ENCODE results near the gene ABHD6.

The ABHD6 gene

GRCh38 chr3:58243976-58244585 lies 6.5 kb downstream of the ABHD6 start:
- H3K4me1 Mint-ChIP-seq (ENCODE audit: low read depth) = peaks cover 6% of the 10 kb centered on the region
- H3K9me3 Mint-ChIP-seq = no peaks in the 10 kb centered on the region
- no peak overlapping the region for H3K27ac Mint-ChIP-seq
- H3K4me3 Mint-ChIP-seq = no peak overlapping the region
- H3K27me3 Mint-ChIP-seq = no peaks in the 10 kb centered on the region
- no peak for DNase-seq
- H3K36me3 Mint-ChIP-seq (ENCODE audit: low read depth) = no peaks in the 10 kb centered on the region

GRCh38 chr3:58246148-58247047 lies 8.8 kb downstream of the ABHD6 start:
- no peak for DNase-seq
- Mint-ChIP-seq H3K36me3 (ENCODE audit: low read depth) (no peaks in the 10 kb centered on the region), H3K27ac (no peak overlapping the region), H3K4me3 (no peak overlapping the region), H3K9me3 (no peaks in the 10 kb centered on the region), H3K27me3 (no peaks in the 10 kb centered on the region), H3K4me1 (ENCODE audit: low read depth) (peaks cover 2% of the 10 kb centered on the region)

- H3K27me3 Mint-ChIP-seq = no peaks in the 10 kb centered on the region
- DNase-seq = no peak
- H3K9me3 Mint-ChIP-seq = no peaks in the 10 kb centered on the region
- H3K4me1 Mint-ChIP-seq (ENCODE audit: low read depth) = peaks cover 5% of the 10 kb centered on the region
- peaks cover 6% of the 10 kb centered on the region for H3K36me3 Mint-ChIP-seq (ENCODE audit: low read depth)
- H3K4me3 Mint-ChIP-seq = no peak overlapping the region
- H3K27ac Mint-ChIP-seq = no peak overlapping the region
Observed at GRCh38 chr3:58249358-58250092, 11.9 kb downstream of the ABHD6 start.

DNA sequence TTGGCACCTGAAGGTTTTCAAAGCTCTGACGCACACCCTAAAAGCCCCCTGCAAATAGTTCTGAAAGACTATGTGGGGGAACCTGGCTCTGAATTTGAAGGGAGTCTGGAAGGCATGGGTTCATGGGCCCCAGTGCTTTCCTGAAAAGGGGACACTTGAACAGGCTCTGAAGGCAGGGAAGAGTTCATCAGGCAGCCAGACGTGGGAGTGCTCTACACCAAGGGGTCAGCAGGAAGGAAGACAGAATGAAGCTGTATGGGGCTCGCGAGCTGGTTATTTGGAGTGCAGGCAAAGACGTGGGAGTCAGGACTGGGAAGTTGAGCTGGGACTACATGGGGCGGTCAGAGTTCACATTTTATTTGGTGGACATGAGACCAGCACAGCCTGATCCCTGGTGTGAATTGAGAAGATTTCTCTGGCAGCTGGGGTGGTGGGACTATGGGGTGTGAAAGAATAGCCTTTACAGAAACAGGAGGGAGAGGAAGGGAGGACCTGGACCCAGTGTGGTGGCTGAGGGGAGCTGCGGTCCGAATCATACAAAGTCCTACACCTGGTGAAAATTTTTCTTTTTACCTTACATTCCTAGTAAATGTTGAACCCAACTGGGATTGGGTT lies 12.6 kb downstream of the ABHD6 start:
- H3K36me3 Mint-ChIP-seq (ENCODE audit: low read depth) = peaks cover 6% of the 10 kb centered on the region
- H3K9me3 Mint-ChIP-seq = no peaks in the 10 kb centered on the region
- no peak overlapping the region for H3K4me3 Mint-ChIP-seq
- DNase-seq = no peak
- H3K4me1 Mint-ChIP-seq (ENCODE audit: low read depth) = peaks cover 5% of the 10 kb centered on the region
- H3K27me3 Mint-ChIP-seq = no peaks in the 10 kb centered on the region
- no peak overlapping the region for H3K27ac Mint-ChIP-seq

- H3K27ac Mint-ChIP-seq = no peak overlapping the region
- H3K36me3 Mint-ChIP-seq (ENCODE audit: low read depth) = peaks cover 7% of the 10 kb centered on the region
- H3K27me3 Mint-ChIP-seq = no peaks in the 10 kb centered on the region
- H3K4me1 Mint-ChIP-seq (ENCODE audit: low read depth) = peaks cover 5% of the 10 kb centered on the region
- no peaks in the 10 kb centered on the region for H3K9me3 Mint-ChIP-seq
- H3K4me3 Mint-ChIP-seq = no peak overlapping the region
- DNase-seq = no peak
Observed at GRCh38 chr3:58251631-58252035, 14.0 kb downstream of the ABHD6 start.

- H3K4me3 Mint-ChIP-seq = no peak overlapping the region
- no peak for DNase-seq
- H3K27ac Mint-ChIP-seq = no peak overlapping the region
- peaks cover 29% of the 10 kb centered on the region for H3K36me3 Mint-ChIP-seq (ENCODE audit: low read depth)
- H3K4me1 Mint-ChIP-seq (ENCODE audit: low read depth) = peaks cover 5% of the 10 kb centered on the region
- no peaks in the 10 kb centered on the region for H3K27me3 Mint-ChIP-seq
- H3K9me3 Mint-ChIP-seq = no peaks in the 10 kb centered on the region
Observed at GRCh38 chr3:58254144-58254543, 16.6 kb downstream of the ABHD6 start.

- no peak overlapping the region for H3K4me3 Mint-ChIP-seq
- no peaks in the 10 kb centered on the region for H3K9me3 Mint-ChIP-seq
- no peaks in the 10 kb centered on the region for H3K27me3 Mint-ChIP-seq
- DNase-seq = no peak
- peaks cover 32% of the 10 kb centered on the region for H3K36me3 Mint-ChIP-seq (ENCODE audit: low read depth)
- H3K27ac Mint-ChIP-seq = no peak overlapping the region
- H3K4me1 Mint-ChIP-seq (ENCODE audit: low read depth) = peaks cover 12% of the 10 kb centered on the region
Observed at GRCh38 chr3:58256061-58256460, 18.5 kb downstream of the ABHD6 start.

DNA sequence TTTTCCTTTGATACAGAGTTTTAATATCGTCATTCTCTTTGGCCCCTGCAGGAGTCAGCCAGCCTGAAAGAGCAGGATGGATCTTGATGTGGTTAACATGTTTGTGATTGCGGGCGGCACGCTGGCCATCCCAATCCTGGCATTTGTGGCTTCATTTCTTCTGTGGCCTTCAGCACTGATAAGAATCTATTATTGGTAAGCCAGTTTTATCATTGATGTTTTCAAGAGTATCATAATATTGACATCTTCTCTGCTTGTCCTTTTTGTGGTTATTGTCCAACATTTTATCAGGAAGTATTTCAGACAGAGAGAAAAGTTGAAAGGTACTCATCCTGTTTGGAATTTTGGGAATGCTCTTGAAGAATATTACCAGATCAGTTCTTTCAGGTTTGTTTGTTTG lies 18.9 kb downstream of the ABHD6 start:
- H3K27me3 Mint-ChIP-seq = no peaks in the 10 kb centered on the region
- H3K4me3 Mint-ChIP-seq = no peak overlapping the region
- H3K27ac Mint-ChIP-seq = no peak overlapping the region
- peaks cover 31% of the 10 kb centered on the region for H3K36me3 Mint-ChIP-seq (ENCODE audit: low read depth)
- DNase-seq = no peak
- peaks cover 12% of the 10 kb centered on the region for H3K4me1 Mint-ChIP-seq (ENCODE audit: low read depth)
- H3K9me3 Mint-ChIP-seq = no peaks in the 10 kb centered on the region

DNA sequence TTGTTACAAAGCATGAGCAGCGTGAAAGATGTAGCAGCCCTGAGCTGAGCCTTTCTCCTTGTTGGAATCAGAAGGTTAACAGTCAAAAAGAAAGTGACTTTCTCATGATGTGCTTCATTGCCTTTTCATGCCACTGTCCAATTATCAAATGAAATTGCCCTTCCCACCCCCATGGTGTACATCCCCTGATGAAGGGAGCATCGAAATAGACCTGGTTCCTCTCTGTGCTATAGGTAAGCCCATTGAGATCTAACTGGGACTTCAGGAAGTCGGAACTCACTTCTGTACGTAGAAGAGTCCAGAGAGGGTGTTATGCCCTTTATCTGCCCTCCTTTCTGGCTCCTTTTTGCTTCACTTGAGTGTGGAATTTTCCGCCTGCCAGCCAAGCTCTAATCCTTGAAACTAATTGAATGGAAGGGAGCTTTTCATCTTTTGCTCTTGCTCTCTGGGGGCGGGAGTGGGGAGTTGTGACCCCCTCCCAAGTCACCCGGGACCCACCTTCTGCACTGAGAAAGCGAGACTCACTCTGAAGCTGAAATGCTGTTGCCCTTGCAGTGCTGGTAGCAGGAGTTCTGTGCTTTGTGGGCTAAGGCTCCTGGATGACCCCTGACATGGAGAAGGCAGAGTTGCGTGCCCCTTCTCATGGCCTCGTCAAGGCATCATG lies 20.9 kb downstream of the ABHD6 start:
- Mint-ChIP-seq H3K4me3 (no peak overlapping the region), H3K4me1 (ENCODE audit: low read depth) (peaks cover 10% of the 10 kb centered on the region), H3K27ac (no peak overlapping the region), H3K27me3 (no peaks in the 10 kb centered on the region), H3K9me3 (no peaks in the 10 kb centered on the region), H3K36me3 (ENCODE audit: low read depth) (peaks cover 28% of the 10 kb centered on the region)
- DNase-seq = no peak

DNA sequence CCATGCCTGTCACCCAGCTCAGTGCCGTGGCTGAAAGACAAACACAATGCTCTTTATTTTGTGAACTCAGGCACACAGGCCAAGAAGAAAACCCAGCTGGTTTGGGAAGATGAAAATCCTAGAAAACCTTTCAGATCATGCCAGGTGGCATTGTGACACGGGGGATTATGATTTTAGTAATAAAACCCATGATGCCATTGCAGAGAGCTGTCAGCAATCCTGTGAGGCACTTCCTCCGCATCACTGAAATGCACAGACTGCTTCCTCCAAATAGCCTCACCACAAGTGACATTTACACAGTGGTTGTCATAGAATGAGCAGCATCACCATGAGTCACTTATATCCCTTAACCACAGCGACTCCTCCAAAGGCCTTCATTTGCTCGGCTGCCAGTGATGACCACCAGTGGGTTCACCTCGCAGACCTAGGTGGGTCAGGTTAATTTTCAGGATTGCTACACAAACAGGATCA lies 22.7 kb downstream of the ABHD6 start:
- no peak overlapping the region for H3K4me3 Mint-ChIP-seq
- H3K4me1 Mint-ChIP-seq (ENCODE audit: low read depth) = peaks cover 10% of the 10 kb centered on the region
- H3K27me3 Mint-ChIP-seq = no peaks in the 10 kb centered on the region
- DNase-seq = no peak
- peak overlapping the region; percentile 26 for H3K27ac Mint-ChIP-seq
- H3K36me3 Mint-ChIP-seq (ENCODE audit: low read depth) = peaks cover 28% of the 10 kb centered on the region
- no peaks in the 10 kb centered on the region for H3K9me3 Mint-ChIP-seq

DNA sequence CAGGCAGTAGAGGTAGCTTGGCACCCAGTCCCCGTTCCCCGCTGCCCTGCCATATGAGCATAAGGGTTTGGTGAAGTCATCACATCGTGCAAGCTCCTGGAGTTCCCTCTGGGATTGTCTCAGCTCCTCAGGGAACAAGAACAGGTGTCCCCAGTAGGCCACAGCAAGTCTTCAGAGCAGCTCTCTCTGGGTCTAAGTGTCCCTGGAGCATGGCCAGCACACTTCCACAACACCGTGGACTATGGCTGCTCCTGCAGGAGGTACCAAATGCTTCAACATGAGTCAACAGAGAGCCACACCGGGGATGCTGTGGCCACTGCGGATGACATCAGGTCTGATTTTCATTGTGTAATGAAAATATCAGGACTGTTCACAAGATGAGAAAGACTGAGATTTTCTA lies 23.1 kb downstream of the ABHD6 start:
- Mint-ChIP-seq H3K4me3 (no peak overlapping the region), H3K27ac (peak overlapping the region; percentile 26), H3K9me3 (no peaks in the 10 kb centered on the region), H3K36me3 (ENCODE audit: low read depth) (peaks cover 28% of the 10 kb centered on the region), H3K4me1 (ENCODE audit: low read depth) (peaks cover 10% of the 10 kb centered on the region), H3K27me3 (no peaks in the 10 kb centered on the region)
- DNase-seq = no peak

GRCh38 chr3:58261954-58262666 lies 24.5 kb downstream of the ABHD6 start:
- no peak for DNase-seq
- Mint-ChIP-seq H3K4me3 (no peak overlapping the region), H3K27me3 (no peaks in the 10 kb centered on the region), H3K27ac (no peak overlapping the region), H3K9me3 (no peaks in the 10 kb centered on the region), H3K4me1 (ENCODE audit: low read depth) (peaks cover 10% of the 10 kb centered on the region), H3K36me3 (ENCODE audit: low read depth) (peaks cover 27% of the 10 kb centered on the region)

DNA sequence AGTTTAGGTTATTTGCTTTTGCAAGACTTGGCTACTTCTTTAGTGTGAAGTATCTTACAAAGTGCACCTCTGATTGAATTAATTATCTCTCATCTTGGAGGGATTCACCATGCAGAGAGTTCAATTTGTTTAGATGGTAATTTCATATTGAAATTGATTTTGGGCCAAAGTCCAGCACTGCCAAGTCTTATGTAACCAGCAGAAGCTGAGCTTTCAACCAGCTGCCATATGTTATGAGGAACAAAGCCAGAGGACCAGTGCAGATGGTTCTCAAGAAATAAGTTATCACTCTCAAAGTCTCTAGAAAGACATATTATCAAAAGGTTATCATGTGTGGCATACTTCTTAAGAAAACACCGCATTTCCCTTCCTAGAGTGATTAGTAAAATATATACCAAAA lies 29.0 kb downstream of the ABHD6 start:
- H3K4me3 Mint-ChIP-seq = no peak overlapping the region
- H3K36me3 Mint-ChIP-seq (ENCODE audit: low read depth) = peaks cover 25% of the 10 kb centered on the region
- H3K4me1 Mint-ChIP-seq (ENCODE audit: low read depth) = no peaks in the 10 kb centered on the region
- H3K9me3 Mint-ChIP-seq = no peaks in the 10 kb centered on the region
- H3K27me3 Mint-ChIP-seq = no peaks in the 10 kb centered on the region
- H3K27ac Mint-ChIP-seq = no peak overlapping the region
- no peak for DNase-seq

Data from activated T-cell treated with anti-CD3 and anti-CD28 coated beads, Interleukin-2, amount 50 U/mL, for 24 hours (primary cell).